EH (cell line): ENCODE results near the gene ARV1.
"Not testable (repeated sequence)": the region's sequence is repeated elsewhere in the genome, so short reads cannot be mapped to it uniquely, and the experiment has no call there.

Experiments used
- DNase-seq: peaks from one replicate; pipeline ENCODE4 v3.0.0-alpha.2; 2015; ENCODE audit warnings: low read depth

ARV1 gene

GRCh38 chr1:231044588-231044987 is 65.7 kb downstream of the ARV1 start:
- no peak for DNase-seq

GRCh38 chr1:231045286-231045685 is 66.4 kb downstream of the ARV1 start:
- DNase-seq, result no peak

- DNase-seq, result not testable (repeated sequence)
Measured at GRCh38 chr1:231045921-231046729, 67.2 kb downstream of the ARV1 start.

- no peak for DNase-seq
Measured at GRCh38 chr1:231046730-231047395, 68.0 kb downstream of the ARV1 start.

- DNase-seq, result not testable (repeated sequence)
Measured at GRCh38 chr1:231047529-231047928, 68.6 kb downstream of the ARV1 start.

- DNase-seq, result not testable (repeated sequence)
Measured at GRCh38 chr1:231048419-231048818, 69.5 kb downstream of the ARV1 start.

GRCh38 chr1:231049121-231049979 is 70.5 kb downstream of the ARV1 start:
- DNase-seq, result no peak
